GM18951 (cell line): ENCODE results near the gene FBLN1.

Experiments used
- POLR2A ChIP-seq: IDR thresholded peaks from 4 replicates; pipeline ENCODE4 v1.6.1; 2011; ENCODE audit warnings: mild to moderate bottlenecking; ENCODE audit not compliant: insufficient read length, insufficient read depth; ENCODE audit errors: extremely low read depth
- in situ Hi-C: fragments of 300-500 bp; cut with MboI; formaldehyde crosslinking; loops from one replicate; pipeline ENCODE4 v1.12.0; 2022; ENCODE audit warnings: low sequenced_read_pairs, mixed read lengths, inconsistent platforms; ENCODE audit not compliant: unreplicated experiment

FBLN1 gene

GRCh38 chr22:45469281-45470073, 33.2 kb upstream of the FBLN1 start:
- in situ Hi-C loops: no loop called here
- no peak for TF ChIP-seq POLR2A

GRCh38 chr22:45470871-45471270, 31.8 kb upstream of the FBLN1 start:
- in situ Hi-C loops: no loop called here
- TF ChIP-seq POLR2A: no peak

- no peak for TF ChIP-seq POLR2A
- in situ Hi-C loops: no loop called here
Measured at GRCh38 chr22:45472426-45472825, 30.3 kb upstream of the FBLN1 start.

- in situ Hi-C loops: no loop called here
- TF ChIP-seq POLR2A: no peak
Measured at GRCh38 chr22:45473626-45474237, 29.0 kb upstream of the FBLN1 start.

GRCh38 chr22:45475063-45475747, 27.5 kb upstream of the FBLN1 start:
- in situ Hi-C loops: no loop called here
- no peak for TF ChIP-seq POLR2A

GRCh38 chr22:45475851-45476514, 26.7 kb upstream of the FBLN1 start:
- no peak for TF ChIP-seq POLR2A

GRCh38 chr22:45476814-45477213, 25.9 kb upstream of the FBLN1 start:
- no peak for TF ChIP-seq POLR2A
- in situ Hi-C loops: no loop called here

More at GRCh38 chr22:45475851-45476514, 26.7 kb upstream of the FBLN1 start:
- in situ Hi-C loops: no loop called here

- no peak for TF ChIP-seq POLR2A
- in situ Hi-C loops: no loop called here
Measured at GRCh38 chr22:45477366-45478107, 25.1 kb upstream of the FBLN1 start.

- in situ Hi-C loops: no loop called here
- no peak for TF ChIP-seq POLR2A
Measured at GRCh38 chr22:45478108-45478771, 24.4 kb upstream of the FBLN1 start.

- in situ Hi-C loops: no loop called here
- no peak for TF ChIP-seq POLR2A
Measured at GRCh38 chr22:45480717-45481116, 22.0 kb upstream of the FBLN1 start.

- in situ Hi-C loops: no loop called here
Measured at GRCh38 chr22:45481661-45482060, 21.0 kb upstream of the FBLN1 start.

GRCh38 chr22:45482169-45482568, 20.5 kb upstream of the FBLN1 start:
- in situ Hi-C loops: no loop called here
- TF ChIP-seq POLR2A: no peak

More at GRCh38 chr22:45481661-45482060, 21.0 kb upstream of the FBLN1 start:
- no peak for TF ChIP-seq POLR2A
